GM12878 (cell line): ENCODE results near the gene GDPD1. TPM values are rescaled to one million over a fixed set of nuclear protein-coding genes. Genes with fewer than 3 reads are reported as not detected.

Experiments
- ATAC-seq: fragments of 200-7000 bp; cut with Tn5 transposase; 3 replicates; pipeline ENCODE4 v1.9.1; 2020; ENCODE audit warnings: mild to moderate bottlenecking, moderate library complexity
- BruUV-seq: library from RNA; stranded (reverse); fragments of 400-500 nt; replicated peaks from 2 replicates; lab custom pipeline; 2021; lab: Mats Ljungman, UMichigan
- CTCF ChIA-PET: fragments of 300-600 bp; sonication (Branson Sonifier 250); formaldehyde crosslinking; extraction: SDS; loops from one replicate; lab custom pipeline; 2021; ENCODE audit warnings: inconsistent platforms; lab: Yijun Ruan, JAX
- POLR2A ChIA-PET: fragments of 350-600 bp; formaldehyde crosslinking; extraction: SDS; loops from one replicate; lab custom pipeline; 2021; ENCODE audit warnings: inconsistent platforms; lab: Charles Lee
- RAD21 ChIA-PET: fragments of 300-600 bp; sonication (Branson Sonifier 250); formaldehyde crosslinking; loops from one replicate; lab custom pipeline; 2023; ENCODE audit warnings: antibody characterized with exemption; ENCODE audit not compliant: unreplicated experiment; lab: Charles Lee
- SMC1A ChIA-PET: fragments of 300-600 bp; sonication (Branson Sonifier 250); formaldehyde crosslinking; loops from one replicate; lab custom pipeline; 2023; ENCODE audit not compliant: unreplicated experiment, uncharacterized antibody; lab: Charles Lee
- DNase-seq: peaks from one replicate; pipeline ENCODE4 v3.0.0-alpha.2; 2011; ENCODE audit warnings: low read depth, low spot score
- FAIRE-seq: peaks from 3 replicates; lab custom pipeline; 2011; peaks lifted over from hg19 to GRCh38; lab: Jason Lieb, UNC
- H2AFZ ChIP-seq: 2 replicates; pipeline ENCODE4 v1.6.0; 2011; ENCODE audit warnings: low read depth, low read length, control low read depth; ENCODE audit not compliant: control insufficient read depth
- H3K27ac ChIP-seq: 2 replicates; pipeline ENCODE4 v1.5.1; 2011; ENCODE audit warnings: control low read depth; ENCODE audit not compliant: control insufficient read depth, insufficient read depth
- H3K27me3 ChIP-seq, 2 experiments: replicated peaks in 1 of 2; 2 replicates each; pipeline versions ENCODE4 v1.6.0 to v1.6.1; 2011; ENCODE audit warnings: low read length in 1 of 2; ENCODE audit not compliant: control insufficient read depth in 2 of 2, insufficient read depth in 2 of 2
- H3K36me3 ChIP-seq, 2 experiments: 2 replicates each; pipeline ENCODE4 v1.5.1; 2011; ENCODE audit warnings: low read length in 1 of 2; ENCODE audit not compliant: control insufficient read depth in 2 of 2, insufficient read depth in 2 of 2
- H3K4me1 ChIP-seq: 2 replicates; pipeline ENCODE4 v1.6.1; 2011; ENCODE audit warnings: mild to moderate bottlenecking, low read length, moderate library complexity, mixed read lengths; ENCODE audit not compliant: control insufficient read depth, insufficient read depth
- H3K4me2 ChIP-seq: 2 replicates; pipeline ENCODE4 v1.6.0; 2011; ENCODE audit warnings: control low read depth; ENCODE audit not compliant: control insufficient read depth, insufficient read depth
- H3K4me3 ChIP-seq: fragments of 200-600 bp; sonication (generic); 2 replicates; pipeline ENCODE4 v1.5.1; 2016
- H3K79me2 ChIP-seq: 2 replicates; pipeline ENCODE4 v1.6.0; 2011; ENCODE audit warnings: low read length; ENCODE audit not compliant: control insufficient read depth, insufficient read depth
- H3K9ac ChIP-seq: 2 replicates; pipeline ENCODE4 v1.8.0; 2011; ENCODE audit warnings: low read length, control low read depth, mixed read lengths; ENCODE audit not compliant: control insufficient read depth, insufficient read depth
- H3K9me3 ChIP-seq: replicated peaks from 3 replicates; pipeline ENCODE4 v1.5.1; 2011; ENCODE audit warnings: mild to moderate bottlenecking, low read length; ENCODE audit not compliant: control insufficient read depth, insufficient read depth
- H4K20me1 ChIP-seq: 2 replicates; pipeline ENCODE4 v1.6.0; 2011; ENCODE audit not compliant: control insufficient read depth, insufficient read depth
- E4F1 ChIP-seq: fragments of 450-650 bp; IDR thresholded peaks from 2 replicates; pipeline ENCODE4 v1.6.1; 2018; ENCODE audit warnings: borderline replicate concordance, mild to moderate bottlenecking; ENCODE audit not compliant: partially characterized antibody
- JUND ChIP-seq: IDR thresholded peaks from 2 replicates; pipeline ENCODE4 v1.6.1; 2012; ENCODE audit warnings: low read depth, mild to moderate bottlenecking, low read length, improper control_type of control experiment, moderate library complexity
- SREBF1 ChIP-seq: IDR thresholded peaks from 2 replicates; pipeline ENCODE4 v1.6.1; 2012; ENCODE audit warnings: mild to moderate bottlenecking, low read length
- TCF7 ChIP-seq: IDR thresholded peaks from 2 replicates; pipeline ENCODE4 v1.6.1; 2014; ENCODE audit warnings: antibody characterized with exemption, borderline replicate concordance
- WRNIP1 ChIP-seq: IDR thresholded peaks from 2 replicates; pipeline ENCODE4 v1.6.1; 2011; ENCODE audit warnings: low read depth, low read length, improper control_type of control experiment, borderline replicate concordance
- ZNF687 ChIP-seq: fragments of 450-650 bp; IDR thresholded peaks from 2 replicates; pipeline ENCODE4 v1.6.1; 2017; ENCODE audit warnings: mild to moderate bottlenecking, moderate library complexity
- WGBS: methylation state at CpG from one replicate; pipeline ENCODE4 v1.1.6; 2016; ENCODE audit warnings: low lambda C conversion rate; ENCODE audit not compliant: insufficient replicate concordance, insufficient coverage; ENCODE audit errors: missing lambda C conversion rate; 5-methylcytosine and 5-hydroxymethylcytosine counted together
- in situ Hi-C: fragments of 300-500 bp; cut with MboI; formaldehyde crosslinking; loops from 9 replicates; pipeline ENCODE4 v1.14.3; 2018; ENCODE audit warnings: mixed read lengths
- intact Hi-C: fragments of 100-400 bp; cut with micrococcal nuclease; formaldehyde crosslinking; loops from one replicate; pipeline ENCODE4 v1.14.2; 2022; ENCODE audit not compliant: unreplicated experiment
- polyA plus RNA-seq, 11 experiments: library from polyadenylated mRNA; depleted of rRNA in 4 of 11; unstranded in 6 of 11; stranded (reverse) in 5 of 11; fragments of >200 nt; fragmentation: Nextera tagmentation in 4 of 11; fragmentation: Illumina TruSeq in 1 of 11; extraction: Ambion mirVana in 4 of 11; extraction: Trizol in 1 of 11; gene quantifications; 1 replicate in 1 of 11; 2 replicates in 10 of 11; pipeline versions ENCODE4 v1.2.1 to v1.2.3, GENCODE V29; 2011 to 2016; ENCODE audit warnings: inconsistent platforms in 2 of 11, missing spikeins in 2 of 11, low read depth in 1 of 11
- total RNA-seq, 4 experiments: library from RNA; depleted of rRNA in 3 of 4; stranded (reverse); fragments of >200 nt in 3 of 4; fragmentation: Illumina TruSeq in 1 of 4; extraction: Trizol in 1 of 4; gene quantifications; 2 replicates each; pipeline versions ENCODE4 v1.2.1 to v1.2.3, GENCODE V29; 2013 to 2021
- TF ChIP-seq, protein P1 (sequence below): IDR thresholded peaks from 2 replicates; pipeline ENCODE4 v1.6.1; 2012; ENCODE audit warnings: low read depth, low read length, improper control_type of control experiment
- TF ChIP-seq, protein P2 (sequence below): fragments of 450-650 bp; IDR thresholded peaks from 2 replicates; pipeline ENCODE4 v1.6.1; 2017; ENCODE audit warnings: low read depth, mild to moderate bottlenecking, moderate library complexity
- TF ChIP-seq, protein P3 (sequence below): fragments of 450-650 bp; IDR thresholded peaks from 2 replicates; pipeline ENCODE4 v1.6.1; 2016; ENCODE audit warnings: mild to moderate bottlenecking

GDPD1 gene
- total and polyA plus RNA-seq, 10 of the 15 experiments (the other 5 are each of a cell fraction or from before 2014, with no cell fraction given) = 0.18 to 1.6 (median 0.69) TPM

DNA sequence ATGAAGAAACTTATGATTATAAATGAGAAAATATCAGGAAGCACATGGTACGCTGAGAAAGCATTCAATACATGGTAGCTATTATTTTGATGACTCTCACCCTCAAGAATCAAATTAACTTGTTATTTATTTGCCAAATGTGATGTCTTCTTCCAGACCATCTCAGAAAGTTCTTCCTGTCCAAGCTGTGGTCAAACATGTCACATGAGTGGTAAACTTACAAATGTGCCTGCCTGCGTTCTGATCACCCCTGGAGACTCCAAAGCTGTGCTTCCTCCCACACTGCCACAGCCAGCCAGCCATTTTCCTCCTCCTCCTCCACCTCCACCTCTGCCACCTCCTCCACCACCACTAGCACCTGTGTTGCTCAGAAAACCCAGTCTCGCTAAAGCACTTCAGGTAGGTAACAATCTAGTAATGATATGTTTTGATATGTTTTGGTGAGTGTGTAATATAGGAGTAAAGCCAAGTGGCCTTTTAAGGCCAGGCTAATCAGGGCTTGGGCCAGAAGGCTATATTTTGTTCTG is 26.9 kb upstream of the GDPD1 start:
- ChIA-PET RAD21 (no interaction called here), SMC1A (no interaction called here), CTCF (interaction anchor here (0.6 kb wide), 1 partner anchor 646 kb away, joined by 3 read pairs; no protein-coding TSS in a partner anchor), POLR2A (interaction anchor here (0.6 kb wide), 1 partner anchor 562 kb away, joined by 3 read pairs; no protein-coding TSS in a partner anchor)
- TF ChIP-seq SREBF1 (no peak), WRNIP1 (no peak), TCF7 (no peak), E4F1 (no peak), ZNF687 (no peak), JUND (no peak)
- TF ChIP-seq, protein P1, sequence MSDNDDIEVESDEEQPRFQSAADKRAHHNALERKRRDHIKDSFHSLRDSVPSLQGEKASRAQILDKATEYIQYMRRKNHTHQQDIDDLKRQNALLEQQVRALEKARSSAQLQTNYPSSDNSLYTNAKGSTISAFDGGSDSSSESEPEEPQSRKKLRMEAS = no peak
- TF ChIP-seq, protein P2, sequence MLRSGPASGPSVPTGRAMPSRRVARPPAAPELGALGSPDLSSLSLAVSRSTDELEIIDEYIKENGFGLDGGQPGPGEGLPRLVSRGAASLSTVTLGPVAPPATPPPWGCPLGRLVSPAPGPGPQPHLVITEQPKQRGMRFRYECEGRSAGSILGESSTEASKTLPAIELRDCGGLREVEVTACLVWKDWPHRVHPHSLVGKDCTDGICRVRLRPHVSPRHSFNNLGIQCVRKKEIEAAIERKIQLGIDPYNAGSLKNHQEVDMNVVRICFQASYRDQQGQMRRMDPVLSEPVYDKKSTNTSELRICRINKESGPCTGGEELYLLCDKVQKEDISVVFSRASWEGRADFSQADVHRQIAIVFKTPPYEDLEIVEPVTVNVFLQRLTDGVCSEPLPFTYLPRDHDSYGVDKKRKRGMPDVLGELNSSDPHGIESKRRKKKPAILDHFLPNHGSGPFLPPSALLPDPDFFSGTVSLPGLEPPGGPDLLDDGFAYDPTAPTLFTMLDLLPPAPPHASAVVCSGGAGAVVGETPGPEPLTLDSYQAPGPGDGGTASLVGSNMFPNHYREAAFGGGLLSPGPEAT = no peak
- TF ChIP-seq, protein P3, sequence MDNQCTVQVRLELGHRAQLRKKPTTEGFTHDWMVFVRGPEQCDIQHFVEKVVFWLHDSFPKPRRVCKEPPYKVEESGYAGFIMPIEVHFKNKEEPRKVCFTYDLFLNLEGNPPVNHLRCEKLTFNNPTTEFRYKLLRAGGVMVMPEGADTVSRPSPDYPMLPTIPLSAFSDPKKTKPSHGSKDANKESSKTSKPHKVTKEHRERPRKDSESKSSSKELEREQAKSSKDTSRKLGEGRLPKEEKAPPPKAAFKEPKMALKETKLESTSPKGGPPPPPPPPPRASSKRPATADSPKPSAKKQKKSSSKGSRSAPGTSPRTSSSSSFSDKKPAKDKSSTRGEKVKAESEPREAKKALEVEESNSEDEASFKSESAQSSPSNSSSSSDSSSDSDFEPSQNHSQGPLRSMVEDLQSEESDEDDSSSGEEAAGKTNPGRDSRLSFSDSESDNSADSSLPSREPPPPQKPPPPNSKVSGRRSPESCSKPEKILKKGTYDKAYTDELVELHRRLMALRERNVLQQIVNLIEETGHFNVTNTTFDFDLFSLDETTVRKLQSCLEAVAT = no peak
- 76% methylated on average over 3 of the region's 3 CpGs for WGBS
- H3K27ac ChIP-seq = no peak overlapping the region
- H3K9ac ChIP-seq = no peak overlapping the region
- no peak overlapping the region for H3K4me3 ChIP-seq
- BruUV-seq = no TSS peak
- FAIRE-seq = no peak
- no peak for DNase-seq
- no peaks in the 10 kb centered on the region for H3K79me2 ChIP-seq
- no peak for ATAC-seq
- in situ Hi-C loops (no loop called here), intact Hi-C loops (no loop called here)
- no peak overlapping the region for H3K4me2 ChIP-seq
- H3K4me1 ChIP-seq = no peaks in the 10 kb centered on the region
- H3K9me3 ChIP-seq = no peaks in the 10 kb centered on the region
- H2AFZ ChIP-seq = no peak overlapping the region
- H4K20me1 ChIP-seq = no peaks in the 10 kb centered on the region
- H3K27me3 ChIP-seq = no peaks in the 10 kb centered on the region
- peaks cover 9 to 13% of the 10 kb centered on the region in 2 experiments for H3K36me3 ChIP-seq
